Astrocyte of the cerebellum (primary cell): ENCODE measurements around the gene CBL.

Source experiments
- DNase-seq: peaks from one replicate; pipeline ENCODE4 v3.0.0-alpha.2; 2011; ENCODE audit warnings: low read depth
- H3K4me3 ChIP-seq: 2 replicates; pipeline ENCODE4 v1.5.1; 2011; ENCODE audit warnings: mild to moderate bottlenecking, low read depth, low read length, moderate library complexity
- CTCF ChIP-seq: IDR thresholded peaks from 2 replicates; pipeline ENCODE4 v1.5.1; 2012; ENCODE audit warnings: low read length, low read depth, moderate library complexity, mild to moderate bottlenecking; ENCODE audit errors: missing control alignments
- in situ Hi-C: cut with HindIII; loops from 2 replicates; pipeline ENCODE4 v1.10.0; 2017; ENCODE audit warnings: low sequenced_read_pairs

Gene CBL

GRCh38 chr11:119282495-119282894 is 76.4 kb downstream of the CBL start:
- DNase-seq: no peak
- in situ Hi-C loops: loop anchor here (25.0 kb wide), 1 partner anchor 170 kb away; the partner anchor contains the start of genes C2CD2L, DPAGT1 and HINFP

GRCh38 chr11:119284344-119285157 is 78.4 kb downstream of the CBL start:
- H3K4me3 ChIP-seq: no peak overlapping the region
- in situ Hi-C loops: loop anchor here (5.0 to 25.0 kb wide), 2 partner anchors 92 to 172 kb away; partner anchors contain the start of genes C2CD2L, DPAGT1 and HINFP
- peak; percentile 40 for TF ChIP-seq CTCF
- DNase-seq: peak; percentile 9

More at GRCh38 chr11:119282495-119282894, 76.4 kb downstream of the CBL start:
- TF ChIP-seq CTCF: no peak
- no peak overlapping the region for H3K4me3 ChIP-seq

GRCh38 chr11:119285431-119285830 is 79.3 kb downstream of the CBL start:
- no peak overlapping the region for H3K4me3 ChIP-seq
- no peak for TF ChIP-seq CTCF
- DNase-seq: no peak
- in situ Hi-C loops: loop anchor here (5.0 to 25.0 kb wide), 2 partner anchors 93 to 173 kb away; partner anchors contain the start of genes C2CD2L, DPAGT1 and HINFP

- in situ Hi-C loops: loop anchor here (5.0 to 25.0 kb wide), 2 partner anchors 96 to 176 kb away; partner anchors contain the start of genes C2CD2L, DPAGT1 and HINFP
- DNase-seq: no peak
- H3K4me3 ChIP-seq: no peak overlapping the region
- TF ChIP-seq CTCF: no peak
Observed at GRCh38 chr11:119288219-119288618, 82.1 kb downstream of the CBL start.

- TF ChIP-seq CTCF: no peak
- H3K4me3 ChIP-seq: no peak overlapping the region
- no peak for DNase-seq
- in situ Hi-C loops: loop anchor here (25.0 kb wide), 1 partner anchor 179 kb away; the partner anchor contains the start of genes C2CD2L, DPAGT1 and HINFP
Observed at GRCh38 chr11:119290894-119291497, 84.9 kb downstream of the CBL start.

GRCh38 chr11:119293461-119293860 is 87.3 kb downstream of the CBL start:
- no peak overlapping the region for H3K4me3 ChIP-seq
- no peak for TF ChIP-seq CTCF
- in situ Hi-C loops: loop anchor here (25.0 kb wide), 1 partner anchor 181 kb away; the partner anchor contains the start of genes C2CD2L, DPAGT1 and HINFP
- DNase-seq: no peak
